ENCODE data around the gene LILRA2.
"Not testable (repeated sequence)": the region's sequence is repeated elsewhere in the genome, so short reads cannot be mapped to it uniquely, and the experiment has no call there.

- not testable (repeated sequence) for TF ChIP-seq CTCF (IDR thresholded peaks at IDR 0.05); ZFX (IDR thresholded peaks at IDR 0.05; ENCODE audit: borderline replicate concordance)
Observed at GRCh38 chr19:54563206-54563605, 10.4 kb upstream of the LILRA2 start.

Measured in 22Rv1 (cell line).